ENCODE measurements around the gene STOX1.
"Not testable (repeated sequence)": the region's sequence is repeated elsewhere in the genome, so short reads cannot be mapped to it uniquely, and the experiment has no call there.

Gene STOX1

DNA sequence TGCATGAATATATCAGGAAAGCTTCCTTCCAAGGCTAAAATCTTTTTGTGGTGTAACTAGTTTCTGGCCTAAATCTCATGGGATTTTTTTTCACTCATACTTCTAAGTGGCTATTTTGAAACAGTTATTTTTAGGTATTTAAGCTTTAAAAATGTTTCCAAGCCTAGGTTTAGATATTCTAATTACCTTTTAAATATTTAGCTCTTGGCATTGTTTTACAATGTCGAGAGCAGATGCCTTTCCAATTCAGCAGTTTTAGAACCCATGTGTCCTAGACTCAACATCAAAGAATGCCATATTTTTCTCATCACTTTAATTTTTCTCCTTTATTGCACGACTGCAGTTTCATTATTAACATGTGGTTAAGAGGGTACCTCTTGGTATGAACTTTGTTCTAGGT, 27.1 kb upstream of the STOX1 start:
- Histone ChIP-seq H2BK120ac (ENCODE audit: insufficient read depth, low read length, poor library complexity) (no peak overlapping the region), H2AK5ac (ENCODE audit: low read length) (no peak overlapping the region), H3K79me2 (ENCODE audit: control insufficient read depth, insufficient read depth, low read length, poor library complexity) (no peaks in the 10 kb centered on the region), H3K9me3 (ENCODE audit: insufficient read depth, low read depth, low read length) (peaks cover 2% of the 10 kb centered on the region), H3K14ac (ENCODE audit: low read length) (no peak overlapping the region), H3K36me3 (ENCODE audit: control insufficient read depth in 1 of 2, insufficient read depth in 2 of 2, low read length in 2 of 2) (peaks cover 15 to 16% of the 10 kb centered on the region in 2 experiments), H3K4ac (ENCODE audit: low read depth, low read length) (no peak overlapping the region), H3K9ac (ENCODE audit: low read length) (no peak overlapping the region), H3K23ac (ENCODE audit: low read length) (no peak overlapping the region), H3K4me1 (ENCODE audit: control insufficient read depth in 1 of 2, insufficient read depth in 2 of 2, low read length in 2 of 2) (no peaks in the 10 kb centered on the region), H2BK5ac (ENCODE audit: low read depth, low read length, poor library complexity) (no peak overlapping the region), H3K27ac (ENCODE audit: low read depth, low read length) (no peak overlapping the region), H4K91ac (ENCODE audit: low read depth, low read length) (no peak overlapping the region), H2AFZ (ENCODE audit: insufficient read depth, low read length, poor library complexity) (no peak overlapping the region), H3K18ac (ENCODE audit: low read length) (no peak overlapping the region), H3K4me3 (ENCODE audit: low read depth, low read length) (no peak overlapping the region), H2BK12ac (ENCODE audit: low read length) (no peak overlapping the region), H3K79me1 (ENCODE audit: low read length) (no peaks in the 10 kb centered on the region), H3K27me3 (ENCODE audit: insufficient read depth, low read length) (no peaks in the 10 kb centered on the region), H4K8ac (ENCODE audit: low read depth, low read length) (no peak overlapping the region), H4K12ac (ENCODE audit: low read depth, low read length) (no peak overlapping the region), H3K4me2 (ENCODE audit: low read length) (no peak overlapping the region)
- no peak for DNase-seq
- WGBS (ENCODE audit: extremely low coverage, insufficient coverage, insufficient read length) = no CpG with 5 or more reads among the region's 2 CpGs

DNA sequence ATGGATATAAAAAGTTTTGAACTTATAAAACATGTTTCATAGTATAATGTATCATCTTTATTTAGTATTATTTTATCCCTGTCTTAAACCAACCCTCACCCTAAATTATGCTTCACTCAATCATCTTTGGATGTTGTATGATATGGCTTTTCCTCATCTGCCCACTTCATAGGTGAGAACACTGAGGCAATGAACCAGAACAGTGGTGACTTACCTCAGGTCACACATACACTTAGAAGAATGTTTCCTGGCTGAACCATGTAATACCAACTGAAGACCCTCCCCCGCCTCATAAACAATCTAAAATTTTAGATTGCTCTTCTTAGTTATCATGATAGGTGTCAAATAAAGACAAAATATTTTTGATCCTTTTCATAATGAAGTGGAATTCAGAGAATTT, 22.6 kb upstream of the STOX1 start:
- Histone ChIP-seq H3K23ac (ENCODE audit: low read length) (no peak overlapping the region), H3K4ac (ENCODE audit: low read depth, low read length) (no peak overlapping the region), H3K4me2 (ENCODE audit: low read length) (no peak overlapping the region), H2BK12ac (ENCODE audit: low read length) (no peak overlapping the region), H3K79me1 (ENCODE audit: low read length) (no peaks in the 10 kb centered on the region), H4K12ac (ENCODE audit: low read depth, low read length) (no peak overlapping the region), H2BK5ac (ENCODE audit: low read depth, low read length, poor library complexity) (no peak overlapping the region), H3K18ac (ENCODE audit: low read length) (no peak overlapping the region), H3K79me2 (ENCODE audit: control insufficient read depth, insufficient read depth, low read length, poor library complexity) (no peaks in the 10 kb centered on the region), H3K4me3 (ENCODE audit: low read depth, low read length) (no peak overlapping the region), H2AFZ (ENCODE audit: insufficient read depth, low read length, poor library complexity) (no peak overlapping the region), H4K91ac (ENCODE audit: low read depth, low read length) (no peak overlapping the region), H3K9ac (ENCODE audit: low read length) (no peak overlapping the region), H3K9me3 (ENCODE audit: insufficient read depth, low read depth, low read length) (no peaks in the 10 kb centered on the region), H4K8ac (ENCODE audit: low read depth, low read length) (no peak overlapping the region), H2AK5ac (ENCODE audit: low read length) (no peak overlapping the region), H3K27ac (ENCODE audit: low read depth, low read length) (no peak overlapping the region), H3K36me3 (ENCODE audit: control insufficient read depth in 1 of 2, insufficient read depth in 2 of 2, low read length in 2 of 2) (no peaks in the 10 kb centered on the region), H2BK120ac (ENCODE audit: insufficient read depth, low read length, poor library complexity) (no peak overlapping the region), H3K27me3 (ENCODE audit: insufficient read depth, low read length) (no peaks in the 10 kb centered on the region), H3K14ac (ENCODE audit: low read length) (no peak overlapping the region), H3K4me1 (ENCODE audit: control insufficient read depth in 1 of 2, insufficient read depth in 2 of 2, low read length in 2 of 2) (no peaks in the 10 kb centered on the region)
- WGBS (ENCODE audit: extremely low coverage, insufficient coverage, insufficient read length) = no CpG with 5 or more reads among the region's 1 CpG
- no peak for DNase-seq

DNA sequence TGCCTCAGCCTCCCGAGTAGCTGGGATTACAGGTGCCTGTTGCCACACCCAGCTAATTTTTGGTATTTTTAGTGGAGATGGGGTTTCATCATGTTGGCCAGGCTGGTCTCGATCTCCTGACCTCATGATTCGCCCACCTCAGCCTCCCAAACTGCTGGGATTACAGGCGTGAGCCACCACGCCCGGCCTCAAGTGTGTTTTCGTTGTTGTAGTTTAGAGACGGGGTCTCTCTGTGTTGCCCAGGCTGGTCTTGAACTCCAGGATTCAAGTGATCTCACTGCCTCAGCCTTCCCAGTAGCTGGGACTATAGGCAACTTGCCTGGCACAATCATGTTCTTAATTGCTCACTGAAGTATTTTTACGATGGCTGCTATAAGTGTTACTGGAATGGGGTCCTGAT, 16.5 kb upstream of the STOX1 start:
- H2AFZ ChIP-seq (ENCODE audit: insufficient read depth, low read length, poor library complexity); DNase-seq; H3K4me3 ChIP-seq (ENCODE audit: low read depth, low read length); H3K14ac ChIP-seq (ENCODE audit: low read length); H3K27me3 ChIP-seq (ENCODE audit: insufficient read depth, low read length); H3K9ac ChIP-seq (ENCODE audit: low read length); H3K4ac ChIP-seq (ENCODE audit: low read depth, low read length); H2AK5ac ChIP-seq (ENCODE audit: low read length); H3K27ac ChIP-seq (ENCODE audit: low read depth, low read length); H4K8ac ChIP-seq (ENCODE audit: low read depth, low read length); H3K4me1 ChIP-seq (ENCODE audit: control insufficient read depth in 1 of 2, insufficient read depth in 2 of 2, low read length in 2 of 2); H3K79me2 ChIP-seq (ENCODE audit: control insufficient read depth, insufficient read depth, low read length, poor library complexity); H3K9me3 ChIP-seq (ENCODE audit: insufficient read depth, low read depth, low read length); H3K18ac ChIP-seq (ENCODE audit: low read length); H4K91ac ChIP-seq (ENCODE audit: low read depth, low read length); H3K23ac ChIP-seq (ENCODE audit: low read length); H3K36me3 ChIP-seq (ENCODE audit: control insufficient read depth in 1 of 2, insufficient read depth in 2 of 2, low read length in 2 of 2); H3K79me1 ChIP-seq (ENCODE audit: low read length); H3K4me2 ChIP-seq (ENCODE audit: low read length); H2BK12ac ChIP-seq (ENCODE audit: low read length); H2BK120ac ChIP-seq (ENCODE audit: insufficient read depth, low read length, poor library complexity); H2BK5ac ChIP-seq (ENCODE audit: low read depth, low read length, poor library complexity); H4K12ac ChIP-seq (ENCODE audit: low read depth, low read length): not testable (repeated sequence)
- no CpG with 5 or more reads among the region's 9 CpGs for WGBS (ENCODE audit: extremely low coverage, insufficient coverage, insufficient read length)

DNA sequence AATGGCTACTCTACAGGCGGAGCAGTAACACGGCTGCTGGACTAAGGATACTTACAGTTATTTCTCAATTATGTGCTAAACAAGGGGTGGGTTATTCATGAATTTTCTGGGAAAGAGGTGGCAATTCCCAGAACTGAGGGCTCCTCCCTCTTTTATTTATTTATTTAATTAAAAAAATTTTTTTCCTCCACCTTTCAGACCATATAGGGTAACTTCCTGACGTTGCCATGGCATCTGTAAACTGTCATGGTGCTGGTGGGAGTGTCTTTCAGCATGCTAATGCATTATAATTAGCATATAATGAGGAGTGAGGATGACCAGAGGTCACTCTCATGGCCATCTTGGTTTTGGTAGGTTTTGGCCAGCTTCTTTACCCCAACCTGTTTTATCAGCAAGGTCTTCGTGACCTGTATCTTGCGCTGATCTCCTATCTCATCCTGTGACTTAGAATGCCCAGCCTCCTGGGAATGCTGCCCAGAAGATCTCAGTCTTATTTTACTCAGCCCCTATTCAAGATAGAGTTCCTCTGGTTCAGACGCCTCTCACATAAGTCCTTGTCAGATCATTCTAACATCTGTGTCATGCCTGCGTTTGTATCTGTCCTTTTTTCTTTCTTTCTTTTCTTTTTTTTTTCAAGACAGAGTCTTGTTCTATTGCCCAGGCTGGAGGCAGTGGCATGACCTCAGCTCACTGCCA, 15.9 kb upstream of the STOX1 start:
- Histone ChIP-seq H3K79me1 (ENCODE audit: low read length) (no peaks in the 10 kb centered on the region), H3K4ac (ENCODE audit: low read depth, low read length) (no peak overlapping the region), H3K4me2 (ENCODE audit: low read length) (no peak overlapping the region), H3K9ac (ENCODE audit: low read length) (no peak overlapping the region), H3K27ac (ENCODE audit: low read depth, low read length) (no peak overlapping the region), H3K23ac (ENCODE audit: low read length) (no peak overlapping the region), H4K91ac (ENCODE audit: low read depth, low read length) (no peak overlapping the region), H3K79me2 (ENCODE audit: control insufficient read depth, insufficient read depth, low read length, poor library complexity) (no peaks in the 10 kb centered on the region), H3K4me3 (ENCODE audit: low read depth, low read length) (no peak overlapping the region), H4K8ac (ENCODE audit: low read depth, low read length) (no peak overlapping the region), H2BK120ac (ENCODE audit: insufficient read depth, low read length, poor library complexity) (no peak overlapping the region), H2BK5ac (ENCODE audit: low read depth, low read length, poor library complexity) (no peak overlapping the region), H2AK5ac (ENCODE audit: low read length) (no peak overlapping the region), H3K18ac (ENCODE audit: low read length) (no peak overlapping the region), H3K4me1 (ENCODE audit: control insufficient read depth in 1 of 2, insufficient read depth in 2 of 2, low read length in 2 of 2) (no peaks in the 10 kb centered on the region), H3K27me3 (ENCODE audit: insufficient read depth, low read length) (no peaks in the 10 kb centered on the region), H2BK12ac (ENCODE audit: low read length) (no peak overlapping the region), H3K9me3 (ENCODE audit: insufficient read depth, low read depth, low read length) (no peaks in the 10 kb centered on the region), H4K12ac (ENCODE audit: low read depth, low read length) (no peak overlapping the region), H3K36me3 (ENCODE audit: control insufficient read depth in 1 of 2, insufficient read depth in 2 of 2, low read length in 2 of 2) (no peaks in the 10 kb centered on the region), H3K14ac (ENCODE audit: low read length) (no peak overlapping the region), H2AFZ (ENCODE audit: insufficient read depth, low read length, poor library complexity) (no peak overlapping the region)
- DNase-seq = peak; percentile 76 to 86
- no CpG with 5 or more reads among the region's 7 CpGs for WGBS (ENCODE audit: extremely low coverage, insufficient coverage, insufficient read length)

Data from trophoblast cell (in vitro differentiated cells and primary cell).